HUES48 (cell line): ENCODE data around the gene DRC7.
A peak's percentile ranks its signal among the peaks of the same experiment; 100 is the strongest.

ENCODE experiments used
- H3K27ac ChIP-seq: one replicate; pipeline ENCODE4 v1.7.0; 2013; ENCODE audit warnings: low read depth, low read length, inconsistent platforms
- H3K27me3 ChIP-seq: 2 replicates; pipeline ENCODE4 v1.6.1; 2013; ENCODE audit warnings: mild to moderate bottlenecking, low read length; ENCODE audit not compliant: control insufficient read depth, insufficient read depth
- H3K36me3 ChIP-seq: 2 replicates; pipeline ENCODE4 v1.6.1; 2013; ENCODE audit warnings: low read length; ENCODE audit not compliant: control insufficient read depth, insufficient read depth
- H3K4me1 ChIP-seq: 2 replicates; pipeline ENCODE4 v1.6.1; 2013; ENCODE audit warnings: mild to moderate bottlenecking, low read length; ENCODE audit not compliant: control insufficient read depth, insufficient read depth
- H3K4me3 ChIP-seq: 2 replicates; pipeline ENCODE4 v1.5.1; 2013; ENCODE audit warnings: mild to moderate bottlenecking, low read depth, low read length
- H3K9ac ChIP-seq: 2 replicates; pipeline ENCODE4 v1.6.1; 2013; ENCODE audit warnings: mild to moderate bottlenecking, low read depth, low read length, moderate library complexity
- H3K9me3 ChIP-seq: 2 replicates; pipeline ENCODE4 v1.6.1; 2013; ENCODE audit warnings: low read length; ENCODE audit not compliant: control insufficient read depth, insufficient read depth

DRC7 gene

GRCh38 chr16:57732714-57733113 lies 38.1 kb downstream of the DRC7 start:
- Histone ChIP-seq H3K9ac (no peak overlapping the region), H3K27ac (no peak overlapping the region), H3K9me3 (no peaks in the 10 kb centered on the region), H3K4me1 (peaks cover 8% of the 10 kb centered on the region), H3K27me3 (no peaks in the 10 kb centered on the region), H3K4me3 (no peak overlapping the region), H3K36me3 (peaks cover 6% of the 10 kb centered on the region; the same call in 1 of the 2 replicates)

DNA sequence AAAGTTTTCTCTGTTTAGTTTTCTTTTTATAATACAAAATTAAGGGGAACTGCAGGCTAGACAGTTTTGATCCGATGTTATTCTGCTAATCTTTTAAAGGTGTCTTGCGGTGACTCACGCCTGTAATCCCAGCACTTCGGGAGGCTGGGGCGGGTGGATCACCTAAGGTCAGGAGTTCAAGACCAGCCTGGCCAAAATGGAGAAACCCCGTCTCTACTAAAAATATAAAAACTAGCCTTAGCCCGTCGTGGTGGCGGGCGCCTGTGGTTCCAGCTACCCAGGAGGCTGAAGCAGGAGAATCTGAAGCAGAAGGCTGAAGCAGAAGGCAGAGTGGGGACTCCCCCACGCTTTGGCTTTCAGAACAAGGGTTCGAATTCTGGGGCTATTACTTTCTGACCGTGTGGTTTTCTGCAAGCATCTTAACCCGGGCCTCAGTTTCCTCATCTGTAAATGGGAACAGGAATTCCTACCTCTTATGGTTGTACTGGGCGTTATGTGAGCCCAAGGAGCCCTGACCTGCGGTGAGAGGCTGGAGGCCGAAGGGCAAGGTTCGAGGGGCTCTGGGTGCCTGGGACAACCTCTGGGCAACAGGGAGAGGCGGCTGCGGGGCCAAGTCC lies 39.8 kb downstream of the DRC7 start:
- Histone ChIP-seq H3K36me3 (peaks cover 12% of the 10 kb centered on the region; the same call in 1 of the 2 replicates), H3K9me3 (no peaks in the 10 kb centered on the region), H3K4me1 (peaks cover 8% of the 10 kb centered on the region), H3K4me3 (peak overlapping the region; percentile 73), H3K9ac (peak overlapping the region; percentile 88), H3K27me3 (no peaks in the 10 kb centered on the region), H3K27ac (peak overlapping the region; percentile 95)

- Histone ChIP-seq H3K27ac (peak overlapping the region; percentile 95), H3K27me3 (no peaks in the 10 kb centered on the region), H3K36me3 (peaks cover 12% of the 10 kb centered on the region; the same call in 1 of the 2 replicates), H3K4me3 (peak overlapping the region; percentile 73), H3K4me1 (peaks cover 8% of the 10 kb centered on the region), H3K9me3 (no peaks in the 10 kb centered on the region), H3K9ac (peak overlapping the region; percentile 88)
Observed at GRCh38 chr16:57734925-57735754, 40.5 kb downstream of the DRC7 start.

GRCh38 chr16:57735755-57736418 lies 41.3 kb downstream of the DRC7 start, which contains the start of gene KATNB1:
Gene KATNB1 (plus strand): TSS chr16:57735770. CDS start chr16:57737244, 1,474 bp downstream.
- Histone ChIP-seq H3K27me3 (no peaks in the 10 kb centered on the region), H3K9ac (peak within 1 kb of the TSS; percentile 88), H3K36me3 (peaks cover 12% of the 10 kb centered on the region; the same call in 1 of the 2 replicates), H3K4me1 (peaks cover 8% of the 10 kb centered on the region), H3K4me3 (peak within 1 kb of the TSS; percentile 73), H3K27ac (peak within 1 kb of the TSS; percentile 95), H3K9me3 (no peaks in the 10 kb centered on the region)

- peaks cover 12% of the 10 kb centered on the region; the same call in 1 of the 2 replicates for H3K36me3 ChIP-seq
- peak overlapping the region; percentile 35 for H3K27ac ChIP-seq
- peak overlapping the region; percentile 73 for H3K4me3 ChIP-seq
- peaks cover 8% of the 10 kb centered on the region for H3K4me1 ChIP-seq
- no peaks in the 10 kb centered on the region for H3K27me3 ChIP-seq
- H3K9me3 ChIP-seq, result no peaks in the 10 kb centered on the region
- peak overlapping the region; percentile 21; the same call in 1 of the 2 replicates for H3K9ac ChIP-seq
Observed at GRCh38 chr16:57736419-57737351, 42.1 kb downstream of the DRC7 start.

DNA sequence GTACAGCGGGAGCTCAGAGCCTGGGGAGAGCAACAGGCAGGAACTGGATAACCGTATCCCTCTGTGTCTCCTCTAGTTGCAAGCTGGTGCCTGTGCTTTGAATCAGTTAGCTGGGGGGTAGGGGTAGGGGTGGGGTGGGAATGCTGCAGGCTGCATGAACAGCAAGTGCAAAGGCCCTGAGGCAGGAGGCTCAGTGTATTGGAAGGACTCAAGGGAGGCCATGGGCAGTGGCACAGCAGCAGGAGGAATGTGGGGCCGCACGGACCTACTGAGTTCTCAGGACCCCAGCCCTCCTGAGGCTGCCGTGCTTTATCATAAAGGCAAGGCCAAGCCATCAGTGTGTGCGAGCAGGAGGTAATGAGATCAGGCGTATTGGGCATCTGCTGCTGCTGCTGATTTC lies 44.2 kb downstream of the DRC7 start:
- H3K9me3 ChIP-seq, result no peaks in the 10 kb centered on the region
- H3K27me3 ChIP-seq, result no peaks in the 10 kb centered on the region
- no peak overlapping the region for H3K4me3 ChIP-seq
- H3K9ac ChIP-seq, result no peak overlapping the region
- H3K4me1 ChIP-seq, result peaks cover 8% of the 10 kb centered on the region
- H3K27ac ChIP-seq, result no peak overlapping the region
- H3K36me3 ChIP-seq, result peaks cover 17% of the 10 kb centered on the region; the same call in 1 of the 2 replicates

- peaks cover 8% of the 10 kb centered on the region for H3K4me1 ChIP-seq
- H3K36me3 ChIP-seq, result peaks cover 24% of the 10 kb centered on the region
- no peak overlapping the region for H3K27ac ChIP-seq
Observed at GRCh38 chr16:57739756-57740422, 45.3 kb downstream of the DRC7 start.

GRCh38 chr16:57740423-57741071 lies 45.9 kb downstream of the DRC7 start:
- no peak overlapping the region for H3K9ac ChIP-seq
- H3K4me1 ChIP-seq, result peaks cover 8% of the 10 kb centered on the region
- H3K27me3 ChIP-seq, result no peaks in the 10 kb centered on the region
- no peaks in the 10 kb centered on the region for H3K9me3 ChIP-seq
- H3K4me3 ChIP-seq, result no peak overlapping the region
- H3K27ac ChIP-seq, result no peak overlapping the region
- H3K36me3 ChIP-seq, result peaks cover 24% of the 10 kb centered on the region

More at GRCh38 chr16:57739756-57740422, 45.3 kb downstream of the DRC7 start:
- H3K4me3 ChIP-seq, result no peak overlapping the region
- no peak overlapping the region for H3K9ac ChIP-seq
- no peaks in the 10 kb centered on the region for H3K27me3 ChIP-seq
- no peaks in the 10 kb centered on the region for H3K9me3 ChIP-seq

GRCh38 chr16:57741660-57742191 lies 47.1 kb downstream of the DRC7 start:
- no peak overlapping the region for H3K4me3 ChIP-seq
- peaks cover 24% of the 10 kb centered on the region for H3K36me3 ChIP-seq
- H3K9ac ChIP-seq, result no peak overlapping the region
- no peaks in the 10 kb centered on the region for H3K27me3 ChIP-seq
- peaks cover 2% of the 10 kb centered on the region for H3K4me1 ChIP-seq
- H3K27ac ChIP-seq, result no peak overlapping the region
- no peaks in the 10 kb centered on the region for H3K9me3 ChIP-seq
